ENCODE measurements around the gene CPNE7. TPM values are rescaled to one million over a fixed set of nuclear protein-coding genes. Genes with fewer than 3 reads are reported as not detected.

The CPNE7 gene
- total and polyA plus RNA-seq, 2 experiments from 2014 or later, result 8.7 to 24.8 TPM

DNA sequence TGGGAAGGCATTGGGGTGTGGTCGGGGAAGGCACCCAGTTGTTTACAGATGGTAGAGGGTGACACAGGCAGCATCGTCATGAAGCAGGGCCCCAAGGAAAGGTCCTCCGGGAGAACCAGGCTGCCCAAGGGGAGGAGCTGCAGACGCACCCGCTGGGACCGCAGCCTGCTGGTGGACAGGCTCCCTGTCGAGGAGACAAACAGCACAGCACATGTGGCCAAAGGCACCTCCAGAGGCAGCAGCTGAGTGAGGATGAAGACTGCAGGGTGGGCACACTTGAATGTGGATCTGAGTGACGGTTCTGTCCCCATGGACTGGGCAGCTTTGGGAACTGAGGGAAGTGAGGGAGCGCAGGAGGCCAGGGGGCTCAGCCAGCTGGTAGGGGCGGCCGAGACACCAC, 69.6 kb downstream of the CPNE7 start:
- Histone ChIP-seq H3K4me2 (no peak overlapping the region), H3K4me3 (no peak overlapping the region), H3K9me2 (replicated peaks; ENCODE audit: insufficient read depth) (no peaks in the 10 kb centered on the region), H3K9me3 (ENCODE audit: low read depth) (no peaks in the 10 kb centered on the region), H3K79me2 (no peaks in the 10 kb centered on the region), H3K4me1 (ENCODE audit: insufficient read depth) (peaks cover 7% of the 10 kb centered on the region), H3K27ac (no peak overlapping the region), H3K27me3 (no peaks in the 10 kb centered on the region), H2AFZ (no peak overlapping the region), H4K20me1 (ENCODE audit: insufficient read depth, poor library complexity, severe bottlenecking) (no peaks in the 10 kb centered on the region), H3K36me3 (replicated peaks; ENCODE audit: insufficient read depth, low read depth) (no peaks in the 10 kb centered on the region)
- DNase-seq (ENCODE audit: low spot score), result no peak
- 93% methylated on average over 11 of the region's 11 CpGs for WGBS (ENCODE audit: low lambda C conversion rate, missing lambda C conversion rate)
- TF ChIP-seq EZH2 (IDR thresholded peaks at IDR 0.05; ENCODE audit: borderline replicate concordance) (no peak), CTCF (IDR thresholded peaks at IDR 0.05; ENCODE audit: poor library complexity) (no peak), EZH2phosphoT487 (IDR thresholded peaks at IDR 0.05; ENCODE audit: low read depth, severe bottlenecking, unreplicated experiment) (no peak)

- Histone ChIP-seq H3K36me3 (replicated peaks; ENCODE audit: insufficient read depth, low read depth) (no peaks in the 10 kb centered on the region), H3K4me2 (no peak overlapping the region)
These were observed 70.7 kb downstream of the CPNE7 start for GRCh38 chr16:89646270-89646669.

More at GRCh38 chr16:89646270-89646669, 70.7 kb downstream of the CPNE7 start:
- WGBS (ENCODE audit: low lambda C conversion rate, missing lambda C conversion rate), result 98% methylated on average over 17 of the region's 22 CpGs
- TF ChIP-seq CTCF (IDR thresholded peaks at IDR 0.05; ENCODE audit: poor library complexity) (no peak), EZH2 (IDR thresholded peaks at IDR 0.05; ENCODE audit: borderline replicate concordance) (no peak), EZH2phosphoT487 (IDR thresholded peaks at IDR 0.05; ENCODE audit: low read depth, severe bottlenecking, unreplicated experiment) (no peak)
- no peak for DNase-seq (ENCODE audit: low spot score)
- H3K4me3 ChIP-seq, result no peak overlapping the region
- H3K27me3 ChIP-seq, result no peaks in the 10 kb centered on the region
- no peaks in the 10 kb centered on the region for H3K4me1 ChIP-seq (ENCODE audit: insufficient read depth)
- no peaks in the 10 kb centered on the region for H3K79me2 ChIP-seq
- no peaks in the 10 kb centered on the region for H4K20me1 ChIP-seq (ENCODE audit: insufficient read depth, poor library complexity, severe bottlenecking)
- H2AFZ ChIP-seq, result no peak overlapping the region
- no peak overlapping the region for H3K27ac ChIP-seq
- no peaks in the 10 kb centered on the region for H3K9me3 ChIP-seq (ENCODE audit: low read depth)
- H3K9me2 ChIP-seq (replicated peaks; ENCODE audit: insufficient read depth), result no peaks in the 10 kb centered on the region

Small RNA genes within 50 kb of the gene (small RNA-seq; reads per million reads assigned to genes)
- not detected for gene SNORD68

Other genes starting within 250 kb of the CPNE7 start
- 48.7 and 50.6 TPM in 2 replicates for gene ANKRD11, start 85.2 kb upstream of the CPNE7 start, total RNA-seq
- gene ANKRD11, start 85.2 kb upstream of the CPNE7 start, polyA plus RNA-seq, result 130 and 135 TPM in 2 replicates
- 149 and 222 TPM in 2 replicates for gene SPG7, start 67.4 kb upstream of the CPNE7 start, total RNA-seq
- 108 and 130 TPM in 2 replicates for gene SPG7, start 67.4 kb upstream of the CPNE7 start, polyA plus RNA-seq
- 4,787 and 7,288 TPM in 2 replicates for gene RPL13, start 15.1 kb upstream of the CPNE7 start, total RNA-seq
- 1,312 and 1,458 TPM in 2 replicates for gene RPL13, start 15.1 kb upstream of the CPNE7 start, polyA plus RNA-seq
- gene DPEP1, start 37.9 kb downstream of the CPNE7 start, total RNA-seq, result 48.3 and 52.9 TPM in 2 replicates
- 106 and 128 TPM in 2 replicates for gene DPEP1, start 37.9 kb downstream of the CPNE7 start, polyA plus RNA-seq
- 73.2 and 78.7 TPM in 2 replicates for gene CHMP1A, start 82.0 kb downstream of the CPNE7 start, total RNA-seq
- 101 and 104 TPM in 2 replicates for gene CHMP1A, start 82.0 kb downstream of the CPNE7 start, polyA plus RNA-seq
- 3.6 and 4.4 TPM in 2 replicates for gene SPATA33, start 82.1 kb downstream of the CPNE7 start, total RNA-seq
- gene SPATA33, start 82.1 kb downstream of the CPNE7 start, polyA plus RNA-seq, result 16.8 and 17.9 TPM in 2 replicates
- gene CDK10, start 110.9 kb downstream of the CPNE7 start, total RNA-seq, result 60.1 and 70.4 TPM in 2 replicates
- gene CDK10, start 110.9 kb downstream of the CPNE7 start, polyA plus RNA-seq, result 155 and 187 TPM in 2 replicates
- 20.2 and 32.9 TPM in 2 replicates for gene SPATA2L, start 125.9 kb downstream of the CPNE7 start, total RNA-seq
- gene SPATA2L, start 125.9 kb downstream of the CPNE7 start, polyA plus RNA-seq, result 23.6 and 25.0 TPM in 2 replicates
- gene VPS9D1, start 145.1 kb downstream of the CPNE7 start, total RNA-seq, result 8.0 and 13.8 TPM in 2 replicates
- gene VPS9D1, start 145.1 kb downstream of the CPNE7 start, polyA plus RNA-seq, result 25.5 and 30.2 TPM in 2 replicates
- 8.4 and 23.2 TPM in 2 replicates for gene ZNF276, start 145.8 kb downstream of the CPNE7 start, total RNA-seq
- gene ZNF276, start 145.8 kb downstream of the CPNE7 start, polyA plus RNA-seq, result 15.0 and 18.3 TPM in 2 replicates
- gene FANCA, start 240.9 kb downstream of the CPNE7 start, total RNA-seq, result 6.1 and 9.5 TPM in 2 replicates
- 9.6 and 11.4 TPM in 2 replicates for gene FANCA, start 240.9 kb downstream of the CPNE7 start, polyA plus RNA-seq